H1 (cell line): ENCODE results near the gene SMAP1. TPM values are rescaled to one million over a fixed set of nuclear protein-coding genes. Genes with fewer than 3 reads are reported as not detected.

Experiments
- CTCF ChIA-PET: fragments of 300-600 bp; sonication (Branson Sonifier 250); formaldehyde crosslinking; loops from one replicate; lab custom pipeline; 2021; ENCODE audit not compliant: partially characterized antibody; lab: Charles Lee
- POLR2A ChIA-PET: fragments of 300-600 bp; sonication (Branson Sonifier 250); formaldehyde crosslinking; loops from one replicate; lab custom pipeline; 2021; ENCODE audit warnings: inconsistent platforms; ENCODE audit not compliant: partially characterized antibody; lab: Charles Lee
- DNase-seq, 2 experiments: peaks; one replicate each; pipeline versions ENCODE4 v3.0.0 to v3.0.0-alpha.2; 2010 to 2022; ENCODE audit warnings: low spot score in 2 of 2, low read depth in 1 of 2, mixed read lengths in 1 of 2
- FAIRE-seq: peaks from 2 replicates; lab custom pipeline; 2011; peaks lifted over from hg19 to GRCh38; lab: Jason Lieb, UNC
- H2AFZ ChIP-seq: 2 replicates; pipeline ENCODE4 v1.8.1; 2012; ENCODE audit warnings: low read length, inconsistent platforms
- H2AK5ac ChIP-seq: 2 replicates; pipeline ENCODE4 v1.6.1; 2013; ENCODE audit warnings: low read depth, low read length
- H2BK120ac ChIP-seq: replicated peaks from 2 replicates; pipeline ENCODE3; 2013; ENCODE audit warnings: low read depth, low read length, inconsistent platforms
- H2BK12ac ChIP-seq: 2 replicates; pipeline ENCODE4 v1.6.1; 2013; ENCODE audit warnings: low read depth, low read length
- H2BK15ac ChIP-seq: 2 replicates; pipeline ENCODE4 v1.6.1; 2013; ENCODE audit warnings: low read length
- H2BK20ac ChIP-seq: 2 replicates; pipeline ENCODE4 v1.6.1; 2013; ENCODE audit warnings: low read length
- H2BK5ac ChIP-seq: 2 replicates; pipeline ENCODE4 v1.6.1; 2013; ENCODE audit warnings: low read depth, low read length
- H3K14ac ChIP-seq: 2 replicates; pipeline ENCODE4 v1.6.1; 2013; ENCODE audit warnings: inconsistent platforms; ENCODE audit not compliant: insufficient read length
- H3K18ac ChIP-seq: 2 replicates; pipeline ENCODE4 v1.6.1; 2013; ENCODE audit warnings: low read length; ENCODE audit errors: extremely low read depth
- H3K23ac ChIP-seq: 2 replicates; pipeline ENCODE4 v1.6.1; 2013; ENCODE audit warnings: inconsistent platforms; ENCODE audit not compliant: insufficient read length
- H3K23me2 ChIP-seq: 2 replicates; pipeline ENCODE4 v1.6.1; 2013; ENCODE audit warnings: low read depth, low read length
- H3K27ac ChIP-seq: 2 replicates; pipeline ENCODE4 v1.6.1; 2011; ENCODE audit warnings: low read depth, low read length, inconsistent platforms
- H3K27me3 ChIP-seq, 4 experiments: replicated peaks in 1 of 4; 1 replicate in 1 of 4; 2 replicates in 3 of 4; pipeline versions ENCODE4 v1.6.1 to v1.8.1; 2011 to 2013; ENCODE audit warnings: low read length in 3 of 4, mild to moderate bottlenecking in 3 of 4, inconsistent platforms in 2 of 4, mixed read lengths in 2 of 4, moderate library complexity in 1 of 4; ENCODE audit not compliant: control insufficient read depth in 3 of 4, insufficient read depth in 3 of 4; ENCODE audit errors: extremely low read depth in 1 of 4
- H3K36me3 ChIP-seq, 4 experiments: 2 replicates each; pipeline versions ENCODE4 v1.6.1 to v1.8.1; 2011 to 2013; ENCODE audit warnings: mild to moderate bottlenecking in 4 of 4, low read length in 3 of 4, moderate library complexity in 2 of 4, control low read depth in 1 of 4, inconsistent platforms in 1 of 4; ENCODE audit not compliant: insufficient read depth in 4 of 4, control insufficient read depth in 2 of 4
- H3K4ac ChIP-seq: replicated peaks from 2 replicates; pipeline ENCODE3; 2013; ENCODE audit warnings: low read length, low read depth, mixed read lengths, inconsistent platforms; ENCODE audit not compliant: insufficient read length
- H3K4me1 ChIP-seq, 4 experiments: replicated peaks in 1 of 4; 1 replicate in 1 of 4; 2 replicates in 3 of 4; pipeline versions ENCODE4 v1.6.1 to v1.8.1; 2011 to 2013; ENCODE audit warnings: low read length in 3 of 4, inconsistent platforms in 2 of 4, mixed read lengths in 1 of 4; ENCODE audit not compliant: insufficient read depth in 4 of 4, control insufficient read depth in 3 of 4
- H3K4me2 ChIP-seq, 2 experiments: 2 replicates each; pipeline versions ENCODE4 v1.6.1 to v1.8.1; 2011 to 2013; ENCODE audit warnings: low read depth in 2 of 2, low read length in 2 of 2, control low read depth in 1 of 2, inconsistent platforms in 1 of 2, mild to moderate bottlenecking in 1 of 2; ENCODE audit not compliant: insufficient read depth in 1 of 2
- H3K4me3 ChIP-seq, 4 experiments: fragments of 200-600, 300-600 bp in 1 of 4; sonication (generic), shearing (Covaris generic), sonication (Bioruptor Twin) in 1 of 4; 2 replicates each; pipeline versions ENCODE4 v1.5.1 to v1.8.1; 2011 to 2016; ENCODE audit warnings: low read length in 4 of 4, low read depth in 3 of 4, control low read depth in 2 of 4, inconsistent platforms in 2 of 4, mild to moderate bottlenecking in 2 of 4, mixed read lengths in 1 of 4, moderate library complexity in 1 of 4; ENCODE audit not compliant: insufficient read depth in 2 of 4; ENCODE audit errors: extremely low read depth in 1 of 4
- H3K56ac ChIP-seq: replicated peaks from 2 replicates; pipeline ENCODE3; 2013; ENCODE audit warnings: low read depth, mild to moderate bottlenecking, mixed read lengths, low read length, inconsistent platforms; ENCODE audit not compliant: insufficient read length
- H3K79me1 ChIP-seq: 2 replicates; pipeline ENCODE4 v1.6.1; 2013; ENCODE audit warnings: low read depth, low read length, control low read depth
- H3K79me2 ChIP-seq, 2 experiments: 2 replicates each; pipeline versions ENCODE4 v1.6.1 to v1.8.1; 2012 to 2013; ENCODE audit warnings: low read length in 2 of 2, mild to moderate bottlenecking in 2 of 2, inconsistent platforms in 1 of 2; ENCODE audit not compliant: insufficient read depth in 2 of 2, control insufficient read depth in 1 of 2
- H3K9ac ChIP-seq, 4 experiments: replicated peaks in 1 of 4; 1 replicate in 1 of 4; 2 replicates in 3 of 4; pipeline versions ENCODE4 v1.6.1 to v1.8.1; 2011 to 2013; ENCODE audit warnings: low read depth in 3 of 4, low read length in 3 of 4, control low read depth in 2 of 4, mild to moderate bottlenecking in 2 of 4, moderate library complexity in 2 of 4, inconsistent platforms in 1 of 4; ENCODE audit errors: extremely low read depth in 1 of 4
- H3K9me3 ChIP-seq, 2 experiments: 2 replicates each; pipeline versions ENCODE4 v1.6.1 to v1.8.1; 2012 to 2013; ENCODE audit warnings: mild to moderate bottlenecking in 2 of 2, moderate library complexity in 2 of 2, control low read depth in 1 of 2, inconsistent platforms in 1 of 2, low read depth in 1 of 2, low read length in 1 of 2, mixed read lengths in 1 of 2; ENCODE audit not compliant: insufficient read depth in 2 of 2
- H4K20me1 ChIP-seq, 2 experiments: replicated peaks in 1 of 2; 2 replicates each; pipeline versions ENCODE3 to v1.8.1; 2011 to 2013; ENCODE audit warnings: inconsistent platforms in 2 of 2, low read length in 2 of 2, mild to moderate bottlenecking in 1 of 2; ENCODE audit not compliant: insufficient read depth in 2 of 2, control insufficient read depth in 1 of 2
- H4K5ac ChIP-seq: 2 replicates; pipeline ENCODE4 v1.6.1; 2013; ENCODE audit warnings: low read length, low read depth, mixed read lengths, inconsistent platforms; ENCODE audit not compliant: insufficient read length
- H4K8ac ChIP-seq: 2 replicates; pipeline ENCODE4 v1.8.0; 2013; ENCODE audit warnings: mild to moderate bottlenecking, moderate library complexity, low read length, inconsistent platforms; ENCODE audit not compliant: insufficient read depth; ENCODE audit errors: extremely low read depth
- H4K91ac ChIP-seq: replicated peaks from 2 replicates; pipeline ENCODE3; 2013; ENCODE audit warnings: low read length, mixed read lengths, inconsistent platforms; ENCODE audit not compliant: insufficient read length
- BCL11A ChIP-seq, 2 experiments: IDR thresholded peaks; one replicate each; pipeline ENCODE4 v1.6.1; 2011; ENCODE audit warnings: low read depth in 2 of 2, low read length in 2 of 2, mild to moderate bottlenecking in 2 of 2
- GABPA ChIP-seq: IDR thresholded peaks from 2 replicates; pipeline ENCODE4 v1.6.1; 2011; ENCODE audit warnings: mild to moderate bottlenecking, low read length, moderate library complexity, borderline replicate concordance; ENCODE audit not compliant: insufficient read depth
- KDM5A ChIP-seq: fragments of 200-600 bp; IDR thresholded peaks from 2 replicates; pipeline ENCODE4 v1.7.1; 2012; ENCODE audit warnings: mild to moderate bottlenecking, low read length, inconsistent platforms, mixed read lengths
- MAFK ChIP-seq: IDR thresholded peaks from 2 replicates; pipeline ENCODE4 v1.6.1; 2012; ENCODE audit warnings: low read depth, mild to moderate bottlenecking, improper control_type of control experiment, low read length
- POU5F1 ChIP-seq: IDR thresholded peaks from 2 replicates; pipeline ENCODE4 v1.6.1; 2011; ENCODE audit warnings: low read depth, mild to moderate bottlenecking, low read length, moderate library complexity
- RFX5 ChIP-seq: IDR thresholded peaks from 2 replicates; pipeline ENCODE4 v1.6.1; 2011; ENCODE audit warnings: low read depth, low read length, improper control_type of control experiment, borderline replicate concordance
- RXRA ChIP-seq: IDR thresholded peaks from 2 replicates; pipeline ENCODE4 v1.6.1; 2011; ENCODE audit warnings: low read depth, mild to moderate bottlenecking, low read length, moderate library complexity; ENCODE audit not compliant: insufficient read depth
- SP2 ChIP-seq: IDR thresholded peaks from 2 replicates; pipeline ENCODE4 v1.6.1; 2012; ENCODE audit warnings: mild to moderate bottlenecking, low read length, inconsistent platforms
- TCF12 ChIP-seq: IDR thresholded peaks from 2 replicates; pipeline ENCODE4 v1.6.1; 2011; ENCODE audit warnings: low read depth, mild to moderate bottlenecking, low read length
- WGBS, 2 experiments: shearing (Covaris generic) in 1 of 2; methylation state at CpG; one replicate each; pipeline versions ENCODE4 v1.1.6 to v1.1.7; 2013 to 2015; ENCODE audit warnings: low lambda C conversion rate in 2 of 2, mixed read lengths in 2 of 2, inconsistent platforms in 1 of 2, low coverage in 1 of 2, missing lambda C conversion rate in 1 of 2; ENCODE audit not compliant: insufficient replicate concordance in 2 of 2, insufficient coverage in 1 of 2, insufficient read length in 1 of 2; ENCODE audit errors: extremely low coverage in 1 of 2, missing lambda C conversion rate in 1 of 2; 5-methylcytosine and 5-hydroxymethylcytosine counted together
- polyA plus RNA-seq, 7 experiments: library from polyadenylated mRNA; depleted of rRNA in 3 of 7; stranded (reverse) in 5 of 7; unstranded in 2 of 7; fragments of >200 nt in 5 of 7; fragments of 200-250 nt in 2 of 7; gene quantifications; 1 replicate in 5 of 7; 2 replicates in 1 of 7; 4 replicates in 1 of 7; pipeline versions ENCODE4 v1.2.1 to v1.2.3, GENCODE V29; 2011 to 2013; ENCODE audit warnings: missing spikeins in 2 of 7, mixed read lengths in 2 of 7
- total RNA-seq: library from RNA; stranded (reverse); fragmentation: NEBNext Ultra II Directional; extraction: Animal tissue kit (Norgen Biotek cat#: 25700); gene quantifications from 2 replicates; pipeline ENCODE4 v1.2.1, GENCODE V29; 2021

SMAP1 gene
- total and polyA plus RNA-seq, 2 of the 8 experiments (the other 6 are each of a cell fraction or from before 2014, with no cell fraction given), result 18.8 to 32.4 TPM

DNA sequence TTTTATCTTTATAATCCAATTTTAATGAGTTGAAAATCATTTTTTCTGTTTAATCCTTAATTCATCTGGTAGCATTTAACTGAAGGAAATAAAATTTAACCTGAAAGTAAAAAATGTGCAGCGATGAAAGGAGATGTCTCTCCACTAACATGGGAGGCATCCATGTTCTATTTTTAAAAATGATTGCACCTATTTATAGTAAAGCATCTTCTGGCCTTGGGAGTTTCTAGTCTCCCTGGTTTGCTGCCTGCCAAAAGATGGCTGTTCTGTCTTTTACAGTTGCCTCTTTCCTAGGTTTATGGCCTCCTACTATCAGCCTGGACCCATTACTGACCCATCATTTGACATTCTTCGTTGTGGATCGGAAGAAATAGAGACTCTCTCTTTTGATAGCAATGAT, 146.2 kb downstream of the SMAP1 start:
- H3K23me2 ChIP-seq, result no peaks in the 10 kb centered on the region
- no peak overlapping the region for H2BK12ac ChIP-seq
- no peak overlapping the region for H2BK20ac ChIP-seq
- H3K79me1 ChIP-seq, result no peaks in the 10 kb centered on the region
- no peak overlapping the region for H4K91ac ChIP-seq
- no peaks in the 10 kb centered on the region for H3K9me3 ChIP-seq
- POLR2A ChIA-PET, result no interaction called here
- no peak overlapping the region for H2BK120ac ChIP-seq
- H4K20me1 ChIP-seq, result no peaks in the 10 kb centered on the region
- H2AFZ ChIP-seq, result no peak overlapping the region
- no peak overlapping the region for H3K4me2 ChIP-seq
- no peak overlapping the region for H3K9ac ChIP-seq
- WGBS, 2 experiments, result 77% methylated on average over 3 of the region's 3 CpGs; no CpG with 5 or more reads in 1 of the 2 experiments
- no peaks in the 10 kb centered on the region for H3K27me3 ChIP-seq
- no peaks in the 10 kb centered on the region for H3K4me1 ChIP-seq
- H4K8ac ChIP-seq, result no peak overlapping the region
- TF ChIP-seq TCF12, result no peak
- no peak for TF ChIP-seq BCL11A (IDR thresholded peaks at IDR 0.05; ENCODE audit: low read depth in 2 of 2, low read length in 2 of 2)
- TF ChIP-seq SP2, result no peak
- TF ChIP-seq RXRA, result no peak
- TF ChIP-seq GABPA, result no peak
- TF ChIP-seq POU5F1, result no peak
- no peak for TF ChIP-seq MAFK
- no peak for TF ChIP-seq KDM5A
- TF ChIP-seq RFX5, result no peak
- no peak overlapping the region for H3K56ac ChIP-seq
- H3K27ac ChIP-seq, result no peak overlapping the region
- H2BK5ac ChIP-seq, result no peak overlapping the region
- H3K79me2 ChIP-seq, result no peaks in the 10 kb centered on the region
- H2BK15ac ChIP-seq, result no peak overlapping the region
- H2AK5ac ChIP-seq, result no peak overlapping the region
- H3K23ac ChIP-seq, result no peak overlapping the region
- DNase-seq (no peak), FAIRE-seq (no peak)
- H3K14ac ChIP-seq, result no peak overlapping the region
- no peak overlapping the region for H3K4ac ChIP-seq
- CTCF ChIA-PET, result no interaction called here
- H3K36me3 ChIP-seq, result no peaks in the 10 kb centered on the region
- no peak overlapping the region for H3K4me3 ChIP-seq
- H4K5ac ChIP-seq, result no peak overlapping the region
- no peak overlapping the region for H3K18ac ChIP-seq
